GM19099 (cell line): Measurements from ENCODE around the gene SLC16A7.

ENCODE experiments used
- POLR2A ChIP-seq: IDR thresholded peaks from 3 replicates; pipeline ENCODE4 v1.6.1; 2011; ENCODE audit warnings: low read depth; ENCODE audit not compliant: insufficient read length; ENCODE audit errors: extremely low read depth

Gene SLC16A7

GRCh38 chr12:59600171-59600570 lies 4.3 kb downstream of the SLC16A7 start:
- TF ChIP-seq POLR2A, result no peak

GRCh38 chr12:59603754-59604153 lies 7.9 kb downstream of the SLC16A7 start:
- TF ChIP-seq POLR2A, result no peak

DNA sequence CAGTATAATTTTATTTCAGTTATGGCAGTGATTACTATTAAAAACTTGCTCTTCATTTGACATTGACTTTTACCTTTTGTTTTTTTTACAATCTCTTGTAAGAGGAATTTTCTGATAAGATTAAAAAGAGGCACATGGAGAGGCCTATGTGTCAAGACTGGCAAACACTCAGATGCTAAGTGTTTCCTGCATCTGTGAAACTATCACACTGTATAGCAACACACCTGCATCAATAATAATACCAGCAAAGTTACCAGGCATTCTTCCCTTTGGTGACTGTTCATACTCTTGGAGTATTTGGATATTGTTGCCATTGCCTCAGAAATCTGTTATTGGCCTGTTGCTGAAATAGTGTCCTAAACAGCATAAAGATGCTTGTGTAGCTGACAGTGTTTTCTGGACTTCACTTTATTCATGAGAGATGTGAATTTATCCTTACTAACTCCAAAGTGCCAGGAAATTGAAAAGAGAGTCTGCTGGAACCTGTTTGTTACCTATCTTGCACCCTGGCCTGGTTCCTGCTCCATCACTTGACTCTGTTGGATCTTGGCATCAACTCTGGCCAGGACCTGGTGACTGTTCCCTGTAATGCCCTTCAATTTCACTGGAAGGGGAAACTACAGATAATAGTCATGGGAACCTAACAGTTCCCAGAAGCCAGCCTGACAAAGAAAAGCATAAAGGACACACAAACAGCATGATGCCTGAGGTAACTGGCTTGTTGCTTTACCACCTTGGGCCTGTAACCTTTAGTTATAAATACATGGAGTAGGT lies 19.8 kb downstream of the SLC16A7 start:
- no peak for TF ChIP-seq POLR2A

DNA sequence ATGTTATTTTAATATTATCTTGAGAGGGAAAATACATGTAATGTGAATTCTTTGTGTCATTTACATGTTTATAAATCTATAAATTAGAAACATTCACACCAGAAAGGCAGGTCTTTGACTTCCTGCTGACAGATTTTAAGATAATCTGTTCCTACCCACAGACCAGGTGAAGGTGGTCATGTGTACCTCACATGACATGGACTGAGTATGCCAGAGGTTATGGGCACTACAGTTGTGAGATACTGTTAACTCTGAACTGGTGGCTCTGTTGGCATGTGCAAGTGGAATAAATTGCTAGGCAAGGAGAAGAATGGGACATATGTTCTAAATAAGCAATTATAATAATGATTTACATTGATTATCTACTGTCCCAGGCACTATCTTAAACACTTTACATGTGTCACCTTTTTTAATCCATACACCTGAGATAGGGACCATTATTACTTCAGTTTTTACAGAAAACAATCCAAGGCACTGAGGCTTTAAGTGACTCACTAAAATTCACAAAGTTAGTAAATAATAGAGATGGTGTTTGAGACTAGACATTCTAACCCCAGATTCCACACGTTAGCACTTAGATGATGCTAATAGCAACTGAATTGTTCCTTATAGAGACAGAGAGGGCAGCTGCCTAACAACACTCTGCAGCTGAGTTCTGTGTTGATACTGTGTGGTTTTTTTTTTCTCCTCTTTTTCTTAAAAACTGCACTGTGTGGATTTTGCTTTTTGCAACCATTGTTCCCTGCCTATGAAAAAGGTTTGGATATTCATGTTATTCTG lies 23.8 kb downstream of the SLC16A7 start:
- no peak for TF ChIP-seq POLR2A

- no peak for TF ChIP-seq POLR2A
Observed at GRCh38 chr12:59620326-59620725, 24.5 kb downstream of the SLC16A7 start.

DNA sequence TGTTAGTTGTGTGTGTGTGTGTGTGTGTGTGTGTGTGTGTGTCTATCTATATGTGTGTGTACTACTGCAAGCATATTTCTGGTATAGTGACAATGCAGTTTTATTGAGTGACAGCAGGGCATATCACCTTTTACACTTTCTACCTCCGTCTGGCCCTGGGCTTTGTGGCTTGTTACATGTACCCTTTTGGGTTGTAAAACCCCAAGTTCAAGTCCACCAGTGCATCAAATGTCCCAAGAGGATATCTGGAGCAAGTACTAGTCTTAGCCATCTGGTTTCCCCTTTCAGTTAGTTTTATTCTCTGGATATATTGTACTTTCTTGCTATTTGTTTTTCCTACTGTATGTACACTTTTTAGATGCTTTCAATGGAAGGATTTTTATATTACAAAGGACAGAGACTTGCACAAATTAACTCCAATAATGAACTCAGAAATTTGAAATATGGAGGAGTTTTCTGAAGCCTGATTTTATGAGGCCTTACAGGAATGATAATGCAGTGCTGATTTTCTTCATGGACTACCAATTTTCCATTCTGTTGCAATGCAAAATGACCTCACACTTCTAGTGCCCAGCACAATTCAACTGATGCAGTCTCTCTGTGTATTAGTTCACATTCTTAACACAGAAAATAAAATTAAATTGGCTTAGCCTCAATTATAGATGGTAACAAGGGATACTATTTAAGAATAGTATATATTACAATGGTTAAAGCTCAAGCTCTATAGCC lies 29.1 kb downstream of the SLC16A7 start:
- TF ChIP-seq POLR2A, result no peak

- TF ChIP-seq POLR2A, result no peak
Observed at GRCh38 chr12:59626382-59626781, 30.6 kb downstream of the SLC16A7 start.

- TF ChIP-seq POLR2A, result no peak
Observed at GRCh38 chr12:59627582-59627981, 31.8 kb downstream of the SLC16A7 start.

GRCh38 chr12:59629890-59630289 lies 34.1 kb downstream of the SLC16A7 start:
- TF ChIP-seq POLR2A, result no peak

GRCh38 chr12:59632408-59632807 lies 36.6 kb downstream of the SLC16A7 start:
- TF ChIP-seq POLR2A, result no peak

DNA sequence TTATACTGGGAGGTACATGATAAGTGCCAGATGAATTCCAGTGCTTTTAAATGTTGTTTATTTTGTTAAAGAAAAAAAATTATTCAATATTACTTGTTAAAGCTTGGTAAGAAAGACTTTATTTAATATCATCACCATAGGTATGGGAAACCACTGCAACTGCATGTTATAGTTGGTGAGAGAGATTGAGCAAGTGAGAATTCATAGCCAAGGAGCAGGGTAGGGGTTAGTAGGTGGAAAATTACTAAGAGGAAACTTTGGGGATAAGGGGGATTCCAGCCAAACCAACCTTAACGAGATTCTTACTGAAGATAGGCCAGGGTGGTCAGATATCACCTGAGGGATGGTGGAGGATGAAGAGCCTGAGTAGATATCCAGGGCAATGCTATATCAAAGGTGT lies 38.4 kb downstream of the SLC16A7 start:
- no peak for TF ChIP-seq POLR2A

GRCh38 chr12:59636945-59637691 lies 41.3 kb downstream of the SLC16A7 start:
- no peak for TF ChIP-seq POLR2A

DNA sequence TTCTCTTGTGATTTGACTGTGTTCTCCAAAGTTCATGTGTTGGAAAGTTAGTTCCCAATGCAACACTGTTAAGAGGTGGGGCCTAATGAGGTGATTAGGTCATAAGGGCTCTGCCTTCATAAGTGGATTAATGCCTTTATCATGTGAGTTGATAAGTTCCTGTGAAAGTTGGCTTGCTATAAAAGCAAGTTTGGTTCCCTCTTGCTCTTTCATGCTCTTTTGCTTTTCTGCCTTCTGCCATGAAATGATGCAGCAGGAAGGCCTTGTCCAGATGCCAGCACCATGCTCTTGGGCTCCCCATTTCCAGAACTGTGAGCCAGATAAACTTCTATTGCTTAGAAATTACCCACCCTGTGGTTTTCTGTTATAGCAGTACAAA lies 41.9 kb downstream of the SLC16A7 start:
- TF ChIP-seq POLR2A, result no peak

- no peak for TF ChIP-seq POLR2A
Observed at GRCh38 chr12:59643550-59643949, 47.7 kb downstream of the SLC16A7 start.

- TF ChIP-seq POLR2A, result no peak
Observed at GRCh38 chr12:59645242-59645641, 49.4 kb downstream of the SLC16A7 start.

DNA sequence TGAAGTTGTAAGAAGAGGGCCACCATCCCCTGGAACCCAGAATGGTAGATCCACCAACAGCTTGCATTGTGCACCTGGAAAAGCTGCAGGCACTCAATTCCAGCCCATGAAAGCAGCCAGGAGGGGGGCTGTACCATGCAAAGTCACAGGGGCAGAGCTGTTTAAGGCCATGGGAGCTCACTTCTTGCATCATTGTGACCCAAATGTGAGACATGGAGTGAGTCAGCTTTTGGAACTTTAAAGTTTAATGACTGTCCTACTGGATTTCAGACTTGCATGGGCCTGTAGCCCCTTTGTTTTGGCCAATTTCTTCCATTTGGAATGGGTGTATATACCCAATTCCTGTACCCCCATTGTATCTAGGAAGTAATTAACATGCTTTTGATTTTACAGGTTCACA lies 50.8 kb downstream of the SLC16A7 start:
- no peak for TF ChIP-seq POLR2A

GRCh38 chr12:59649203-59649602 lies 53.4 kb downstream of the SLC16A7 start:
- TF ChIP-seq POLR2A, result no peak
